Keratinocyte (primary cell): ENCODE measurements around the gene RAB11FIP2.

Experiments used
- EZH2 ChIP-seq: IDR thresholded peaks from one replicate; pipeline ENCODE4 v1.6.1; 2012; ENCODE audit warnings: inconsistent platforms, mild to moderate bottlenecking, low read length, moderate library complexity
- TF ChIP-seq, protein P1 (sequence below), 3 experiments: IDR thresholded peaks in 1 of 3; conservative IDR thresholded peaks in 1 of 3; optimal IDR thresholded peaks in 1 of 3; 2 replicates in 2 of 3; 3 replicates in 1 of 3; pipeline versions ENCODE3 to v1.5.1; 2011; ENCODE audit warnings: low read length in 3 of 3, mild to moderate bottlenecking in 3 of 3, moderate library complexity in 2 of 3, control low read depth in 1 of 3, inconsistent platforms in 1 of 3; ENCODE audit not compliant: insufficient read depth in 2 of 3; ENCODE audit errors: extremely low read depth in 1 of 3

DNA sequence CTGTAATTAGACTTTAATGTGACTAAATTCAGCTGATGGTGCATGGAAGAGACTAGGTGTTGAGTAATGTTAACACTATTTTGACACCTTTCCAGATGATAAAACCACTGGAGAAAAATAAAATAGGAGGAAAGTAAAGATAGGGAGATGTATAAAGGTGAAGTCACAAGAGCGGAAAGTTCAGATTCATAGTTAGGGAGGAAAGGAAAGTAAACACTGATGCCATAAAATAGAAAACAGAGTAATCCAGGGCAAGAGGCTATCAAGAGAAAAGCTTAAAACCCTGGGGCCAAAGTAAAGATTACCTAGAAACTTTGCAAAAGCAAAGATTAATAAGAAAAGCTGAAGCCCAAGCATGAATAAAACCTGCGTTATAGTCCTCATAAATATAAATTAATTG, 62.8 kb downstream of the RAB11FIP2 start:
- TF ChIP-seq, protein P1, sequence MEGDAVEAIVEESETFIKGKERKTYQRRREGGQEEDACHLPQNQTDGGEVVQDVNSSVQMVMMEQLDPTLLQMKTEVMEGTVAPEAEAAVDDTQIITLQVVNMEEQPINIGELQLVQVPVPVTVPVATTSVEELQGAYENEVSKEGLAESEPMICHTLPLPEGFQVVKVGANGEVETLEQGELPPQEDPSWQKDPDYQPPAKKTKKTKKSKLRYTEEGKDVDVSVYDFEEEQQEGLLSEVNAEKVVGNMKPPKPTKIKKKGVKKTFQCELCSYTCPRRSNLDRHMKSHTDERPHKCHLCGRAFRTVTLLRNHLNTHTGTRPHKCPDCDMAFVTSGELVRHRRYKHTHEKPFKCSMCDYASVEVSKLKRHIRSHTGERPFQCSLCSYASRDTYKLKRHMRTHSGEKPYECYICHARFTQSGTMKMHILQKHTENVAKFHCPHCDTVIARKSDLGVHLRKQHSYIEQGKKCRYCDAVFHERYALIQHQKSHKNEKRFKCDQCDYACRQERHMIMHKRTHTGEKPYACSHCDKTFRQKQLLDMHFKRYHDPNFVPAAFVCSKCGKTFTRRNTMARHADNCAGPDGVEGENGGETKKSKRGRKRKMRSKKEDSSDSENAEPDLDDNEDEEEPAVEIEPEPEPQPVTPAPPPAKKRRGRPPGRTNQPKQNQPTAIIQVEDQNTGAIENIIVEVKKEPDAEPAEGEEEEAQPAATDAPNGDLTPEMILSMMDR (optimal IDR thresholded peaks at IDR 0.05 in 1 of 3, IDR thresholded peaks at IDR 0.05 in 1 of 3, conservative IDR thresholded peaks at IDR 0.05 in 1 of 3; ENCODE audit: extremely low read depth in 1 of 3, insufficient read depth in 2 of 3, low read length in 3 of 3), result no peak
- TF ChIP-seq EZH2, result no peak
